Measurements from ENCODE around the gene BTF3L4. TPM values are rescaled to one million over a fixed set of nuclear protein-coding genes. Genes with fewer than 3 reads are reported as not detected.
A peak's percentile ranks its signal among the peaks of the same experiment; 100 is the strongest.

Gene BTF3L4
- total RNA-seq: 10 to 100 TPM; 33.8 to 46.5 (median 37.0) TPM

- peak within 1 kb of the TSS; percentile 90 to 98 (median 96) for H3K27ac ChIP-seq
- intact Hi-C loops (cut with DNase I): no loop called here
- H3K36me3 ChIP-seq: peaks cover 0 to 37% (median 12%) of the 10 kb centered on the region in 3 donors
- peak; percentile 83 for DNase-seq
- H3K27me3 ChIP-seq: no peaks in the 10 kb centered on the region
- no peaks in the 10 kb centered on the region for H3K9me3 ChIP-seq
- WGBS, 2 donors: 0 to 1% methylated on average over 6 to 26 of the region's 54 CpGs
- H3K4me1 ChIP-seq: peaks cover 14 to 53% (median 38%) of the 10 kb centered on the region in 3 donors
- H3K4me3 ChIP-seq: peak within 1 kb of the TSS; percentile 73 to 99 (median 96)
- TF ChIP-seq CTCF (IDR thresholded peaks at IDR 0.05) (no peak), POLR2A (IDR thresholded peaks at IDR 0.05) (peak in 2 of 4 donors; percentile 27 to 79)
Observed at GRCh38 chr1:52056163-52056936, at the start of gene BTF3L4. Gene BTF3L4 (plus strand): TSS chr1:52056295. CDS start chr1:52059848, 3,553 bp downstream.

- H3K9me3 ChIP-seq: no peaks in the 10 kb centered on the region
- TF ChIP-seq POLR2A (IDR thresholded peaks at IDR 0.05): no peak
- TF ChIP-seq CTCF (IDR thresholded peaks at IDR 0.05): no peak
- DNase-seq: no peak
- H3K36me3 ChIP-seq: no peaks in the 10 kb centered on the region
- no peak overlapping the region for H3K27ac ChIP-seq
- H3K4me3 ChIP-seq: no peak overlapping the region
- intact Hi-C loops (cut with DNase I): no loop called here
- peaks cover 0 to 50% (median 0%) of the 10 kb centered on the region in 4 donors for H3K27me3 ChIP-seq
- 42 to 48% methylated on average over 5 of the region's 5 CpGs for WGBS, 2 donors
- H3K4me1 ChIP-seq: no peaks in the 10 kb centered on the region
Observed at GRCh38 chr1:52007215-52008002, 48.7 kb upstream of the BTF3L4 start.

GRCh38 chr1:52008071-52008809 is 47.9 kb upstream of the BTF3L4 start:
- 84% methylated on average over 7 of the region's 7 CpGs for WGBS, 2 donors
- H3K4me3 ChIP-seq: no peak overlapping the region
- intact Hi-C loops (cut with DNase I): no loop called here
- no peaks in the 10 kb centered on the region for H3K9me3 ChIP-seq
- no peaks in the 10 kb centered on the region for H3K4me1 ChIP-seq
- peaks cover 0 to 47% (median 0%) of the 10 kb centered on the region in 4 donors for H3K27me3 ChIP-seq
- H3K27ac ChIP-seq: no peak overlapping the region
- TF ChIP-seq POLR2A (IDR thresholded peaks at IDR 0.05) (no peak), CTCF (IDR thresholded peaks at IDR 0.05) (no peak)
- DNase-seq: no peak
- H3K36me3 ChIP-seq: no peaks in the 10 kb centered on the region

- DNase-seq: no peak
- intact Hi-C loops (cut with DNase I): no loop called here
- no peak overlapping the region for H3K4me3 ChIP-seq
- TF ChIP-seq POLR2A (IDR thresholded peaks at IDR 0.05): no peak
- no peak for TF ChIP-seq CTCF (IDR thresholded peaks at IDR 0.05)
- H3K27ac ChIP-seq: no peak overlapping the region
- H3K36me3 ChIP-seq: peaks cover 0 to 75% (median 18%) of the 10 kb centered on the region in 3 donors
- no peaks in the 10 kb centered on the region for H3K9me3 ChIP-seq
- H3K4me1 ChIP-seq: no peaks in the 10 kb centered on the region
- WGBS, 2 donors: 59 to 70% methylated on average over 1 to 2 of the region's 2 CpGs
- H3K27me3 ChIP-seq: no peaks in the 10 kb centered on the region
Observed at GRCh38 chr1:52022133-52022532, 34.0 kb upstream of the BTF3L4 start.

Data from esophagus squamous epithelium (tissue), 5 donors.